GM19023 (cell line): Measurements from ENCODE around the gene USP15.
"Not testable (repeated sequence)": the region's sequence is repeated elsewhere in the genome, so short reads cannot be mapped to it uniquely, and the experiment has no call there.

Experiments used
- ATAC-seq: cut with Tn5 transposase; IDR thresholded peaks from one replicate; pipeline ENCODE4 v1.9.1; 2021; ENCODE audit warnings: mild to moderate bottlenecking, moderate library complexity; ENCODE audit not compliant: unreplicated experiment

USP15 gene

DNA sequence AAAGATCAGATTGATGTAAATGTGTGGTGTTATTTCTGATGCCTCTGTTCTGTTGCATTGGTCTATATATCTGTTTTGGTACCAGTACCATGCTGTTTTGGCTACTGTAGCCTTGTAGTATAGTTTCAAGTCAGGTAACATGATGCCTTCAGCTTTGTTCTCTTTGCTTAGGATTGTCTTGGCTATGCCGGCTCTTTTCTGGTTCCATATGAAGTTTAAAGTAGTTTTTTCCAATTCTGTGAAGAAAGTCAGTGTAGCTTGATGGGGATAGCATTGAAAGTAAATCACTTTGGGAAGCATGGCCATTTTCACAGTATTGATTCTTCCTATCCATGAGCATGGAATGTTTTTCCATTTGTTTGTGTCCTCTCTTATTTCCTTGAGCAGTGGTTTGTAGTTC lies 105.6 kb downstream of the USP15 start:
- not testable (repeated sequence) for ATAC-seq

DNA sequence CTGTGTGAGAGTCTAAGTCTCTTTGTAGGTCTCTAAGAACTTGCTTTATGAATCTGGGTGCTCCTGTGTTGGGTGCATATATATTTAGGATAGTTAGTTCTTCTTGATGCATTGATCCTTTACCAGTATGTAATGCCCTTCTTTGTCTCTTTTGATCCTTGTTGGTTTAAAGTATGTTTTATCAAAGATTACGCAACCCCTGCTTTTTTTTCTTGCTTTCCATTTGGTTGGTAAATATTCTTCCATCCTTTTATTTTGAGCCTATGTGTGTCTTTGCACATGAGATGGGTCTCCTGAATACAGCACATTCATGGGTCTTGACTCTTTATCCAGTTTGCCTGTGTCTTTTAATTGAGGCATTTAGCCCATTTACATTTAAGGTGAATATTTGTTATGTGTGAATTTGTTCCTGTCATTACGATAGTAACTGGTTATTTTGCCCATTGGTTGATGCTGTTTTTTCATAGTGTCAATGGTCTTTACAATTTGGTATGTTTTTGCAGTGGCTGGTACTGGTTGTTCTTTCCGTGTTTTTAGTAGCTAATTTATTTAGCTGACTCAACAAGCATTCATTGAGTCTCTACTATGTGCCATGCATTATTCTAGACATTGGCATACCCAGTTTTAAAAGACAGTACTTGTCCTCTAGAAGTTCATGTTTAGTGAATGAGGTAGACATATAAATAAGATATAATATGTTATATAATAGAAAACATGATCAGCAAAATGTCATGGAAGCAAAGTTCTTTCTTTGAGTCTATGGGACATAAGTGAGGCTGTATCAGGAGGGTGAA lies 108.4 kb downstream of the USP15 start:
- ATAC-seq, result not testable (repeated sequence)

- ATAC-seq, result no peak
Measured at GRCh38 chr12:62370189-62370588, 110.0 kb downstream of the USP15 start.

GRCh38 chr12:62371661-62372060 lies 111.5 kb downstream of the USP15 start:
- ATAC-seq, result no peak

GRCh38 chr12:62372134-62372533 lies 111.9 kb downstream of the USP15 start:
- ATAC-seq, result no peak

DNA sequence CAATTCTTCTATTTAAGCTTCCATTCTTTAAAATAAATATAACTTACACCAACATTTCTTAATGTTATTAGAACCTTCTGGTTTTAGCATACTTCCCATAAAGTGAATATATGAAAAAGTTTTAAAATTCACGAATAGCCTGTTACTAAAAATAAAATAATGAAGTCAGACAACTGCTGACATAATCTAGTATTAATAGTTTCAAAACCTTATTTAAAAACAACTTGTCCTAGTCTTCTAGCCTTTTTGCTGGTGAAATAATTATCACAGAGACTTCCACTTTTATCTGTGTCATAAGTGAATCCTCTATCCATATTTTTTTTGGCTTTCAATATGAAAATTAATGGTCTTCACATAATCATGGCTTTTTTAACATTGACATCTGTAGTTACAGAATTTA lies 112.6 kb downstream of the USP15 start:
- ATAC-seq, result no peak

DNA sequence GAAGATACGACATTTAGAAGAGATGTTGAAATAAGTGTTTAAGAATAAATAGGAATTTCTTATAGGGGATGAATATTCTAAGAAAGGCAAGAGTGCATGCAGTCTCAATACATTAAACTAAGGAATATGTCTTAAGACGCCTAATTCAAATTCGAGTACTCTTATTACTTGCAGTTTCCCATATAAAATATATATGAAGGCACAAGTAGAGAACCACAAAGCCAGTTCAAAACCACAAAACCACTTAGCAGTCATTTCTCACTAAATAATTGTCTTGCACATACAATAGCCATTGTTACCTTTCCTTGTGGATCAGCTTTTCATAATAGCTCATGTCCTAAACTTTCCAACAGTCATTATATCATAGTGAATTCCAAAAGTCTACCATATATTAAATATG lies 115.4 kb downstream of the USP15 start:
- no peak for ATAC-seq

DNA sequence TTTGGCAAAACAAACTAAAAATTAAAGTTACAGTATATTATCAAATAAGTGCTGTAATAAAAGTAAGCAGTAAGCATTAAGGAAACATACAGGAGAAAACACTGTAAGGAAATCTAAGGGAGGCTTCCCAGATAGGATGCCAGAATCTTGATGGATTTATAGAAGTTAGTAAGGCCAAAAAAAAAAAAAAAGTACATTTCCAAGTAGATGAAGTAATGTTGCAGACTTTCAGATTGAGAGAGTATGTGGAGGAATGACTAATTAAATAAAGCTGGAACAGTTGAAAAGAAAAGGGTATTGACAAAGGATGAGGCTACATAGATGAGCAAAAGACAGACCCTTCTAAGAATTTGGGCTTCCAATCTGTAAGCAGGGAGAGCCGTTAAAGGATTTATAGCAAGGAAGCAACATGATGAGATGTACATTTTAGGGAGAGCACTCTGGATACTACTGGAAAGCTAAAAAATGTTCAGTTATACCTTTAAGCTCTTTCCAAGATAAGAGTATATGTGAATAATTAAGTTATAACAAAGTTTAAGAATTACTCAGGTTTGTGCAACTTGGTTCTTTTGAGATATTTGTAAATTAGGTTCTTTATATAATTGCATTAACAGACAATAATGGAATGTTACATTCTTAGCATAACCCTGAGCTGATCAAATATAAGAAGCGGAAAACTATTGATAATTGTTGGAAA lies 119.0 kb downstream of the USP15 start:
- no peak for ATAC-seq

DNA sequence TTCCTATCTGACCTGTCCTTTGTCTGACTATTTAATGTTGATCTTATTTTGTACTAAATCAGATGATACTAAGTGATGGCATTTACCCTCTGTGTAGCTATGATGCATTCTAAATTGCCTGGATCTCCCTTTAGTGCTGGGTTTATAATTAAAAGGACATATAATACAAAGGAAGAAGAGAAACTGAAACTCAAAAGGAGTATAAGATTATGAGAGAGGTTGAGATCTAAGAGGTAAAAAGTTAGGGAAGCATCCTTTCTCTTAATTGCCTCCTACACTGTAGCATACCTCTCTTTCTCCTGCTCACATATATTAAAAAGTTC lies 119.5 kb downstream of the USP15 start:
- ATAC-seq, result no peak

DNA sequence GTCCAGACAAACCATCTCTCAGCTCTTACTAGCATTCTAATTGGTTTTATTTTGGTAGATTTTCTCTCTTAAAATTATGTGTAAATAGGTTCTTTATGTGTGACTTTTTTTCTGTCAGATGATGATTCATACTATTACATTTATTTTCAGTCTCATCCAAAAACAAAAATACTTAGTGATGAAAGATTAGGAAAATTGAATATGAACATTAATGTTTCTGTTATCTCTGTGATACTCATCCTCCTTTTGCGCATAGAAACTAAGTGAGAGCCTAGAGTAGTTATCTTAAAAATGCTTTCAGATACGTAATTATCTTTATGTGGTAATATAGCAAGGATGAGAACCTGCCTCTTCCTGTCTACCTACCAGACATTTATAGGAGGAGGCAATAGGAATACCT lies 122.3 kb downstream of the USP15 start:
- no peak for ATAC-seq

DNA sequence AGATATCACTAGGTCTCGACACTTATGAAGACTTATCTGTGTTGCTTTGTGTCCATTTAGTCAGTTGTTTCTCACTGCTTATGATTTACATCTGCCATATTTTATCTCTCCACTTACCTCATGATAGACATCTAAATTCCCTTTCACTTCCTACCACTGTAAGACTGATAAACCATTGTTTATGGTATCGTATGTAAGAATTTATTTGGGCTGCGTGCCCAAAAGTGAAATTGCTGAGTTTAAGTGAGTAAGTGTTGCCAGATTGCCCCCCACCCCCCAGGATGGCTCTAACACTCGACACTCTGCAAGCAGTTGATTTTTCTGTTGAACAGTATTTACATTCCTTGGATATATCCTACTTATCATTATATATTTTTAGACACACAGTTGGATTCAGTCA lies 136.5 kb downstream of the USP15 start:
- no peak for ATAC-seq

DNA sequence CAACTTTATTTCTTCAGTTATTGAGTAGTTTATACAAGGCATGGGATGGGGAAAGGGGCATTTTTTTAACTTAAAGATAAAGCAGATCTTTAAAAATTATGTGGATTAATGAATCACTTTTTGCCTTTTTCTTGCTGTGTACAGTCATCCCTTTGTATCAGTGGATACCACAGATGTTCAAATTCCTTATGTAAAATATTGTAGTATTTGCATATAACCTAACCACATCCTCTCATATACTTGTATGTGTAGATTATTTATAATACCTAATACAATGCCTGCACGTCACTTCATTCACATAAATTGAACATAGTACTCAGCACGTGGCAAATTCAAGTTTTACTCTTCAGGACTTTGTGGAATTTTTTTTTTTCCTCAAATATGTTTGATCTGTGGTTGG lies 139.9 kb downstream of the USP15 start:
- ATAC-seq, result no peak

GRCh38 chr12:62401631-62402030 lies 141.4 kb downstream of the USP15 start:
- ATAC-seq, result no peak

- ATAC-seq, result no peak
Measured at GRCh38 chr12:62403031-62403430, 142.8 kb downstream of the USP15 start.

GRCh38 chr12:62407587-62407986 lies 147.4 kb downstream of the USP15 start:
- ATAC-seq, result no peak

DNA sequence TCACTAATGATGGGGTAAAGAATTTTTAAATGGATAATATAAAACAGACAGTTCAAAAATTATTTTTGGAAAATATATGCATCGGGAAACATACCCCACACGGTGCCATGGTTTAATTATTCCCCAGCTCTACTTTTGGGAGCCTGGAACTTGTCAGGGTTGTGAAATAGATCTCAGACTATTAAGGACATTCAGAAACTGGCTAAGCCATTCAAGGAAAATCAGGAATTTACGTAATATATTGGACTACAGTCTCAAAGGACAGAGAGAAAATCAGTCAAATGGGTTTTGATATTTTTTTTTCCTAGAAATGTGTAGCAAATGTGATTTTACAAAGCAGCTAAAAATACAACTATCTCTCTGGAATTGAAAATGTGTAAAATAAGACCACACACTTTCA lies 148.9 kb downstream of the USP15 start:
- ATAC-seq, result no peak

DNA sequence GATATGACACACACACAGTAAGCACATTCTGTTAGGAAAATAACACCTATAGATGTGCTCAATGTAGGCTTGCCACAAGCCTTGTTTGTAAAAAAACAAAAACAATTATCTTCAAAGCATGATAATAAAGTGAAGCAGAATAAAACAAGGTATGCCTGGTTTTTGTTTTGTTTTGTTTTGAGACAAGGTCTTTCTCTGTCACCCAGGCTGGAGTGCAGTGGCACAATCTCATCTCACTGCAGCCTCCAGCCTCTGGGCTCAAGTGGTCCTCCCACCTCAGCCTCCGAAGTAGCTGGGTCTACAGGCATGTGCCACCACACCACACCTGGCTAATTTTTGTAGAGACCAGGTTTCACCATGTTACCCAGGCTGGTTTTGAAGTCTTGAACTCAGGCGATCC lies 154.0 kb downstream of the USP15 start:
- no peak for ATAC-seq

DNA sequence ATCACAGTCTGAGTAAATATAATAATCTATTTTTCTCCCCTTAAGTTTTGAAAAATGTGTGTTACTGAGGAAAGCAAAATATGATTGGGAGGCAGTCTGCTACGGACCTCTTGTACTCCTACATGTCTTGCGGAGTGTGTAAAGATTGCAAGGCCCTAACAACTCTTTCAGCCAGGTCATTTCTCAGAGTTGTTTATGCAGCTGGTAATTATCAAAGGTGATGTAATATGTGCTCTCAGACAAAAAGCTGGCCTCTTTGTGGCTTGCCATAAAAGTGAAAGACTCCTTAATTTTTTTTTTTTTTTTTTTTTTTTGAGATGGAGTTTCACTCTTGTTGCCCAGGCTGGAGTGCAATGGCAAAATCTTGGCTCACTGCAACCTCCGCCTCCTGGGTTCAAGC lies 165.9 kb downstream of the USP15 start:
- ATAC-seq, result no peak

- no peak for ATAC-seq
Measured at GRCh38 chr12:62429457-62429856, 169.3 kb downstream of the USP15 start.

DNA sequence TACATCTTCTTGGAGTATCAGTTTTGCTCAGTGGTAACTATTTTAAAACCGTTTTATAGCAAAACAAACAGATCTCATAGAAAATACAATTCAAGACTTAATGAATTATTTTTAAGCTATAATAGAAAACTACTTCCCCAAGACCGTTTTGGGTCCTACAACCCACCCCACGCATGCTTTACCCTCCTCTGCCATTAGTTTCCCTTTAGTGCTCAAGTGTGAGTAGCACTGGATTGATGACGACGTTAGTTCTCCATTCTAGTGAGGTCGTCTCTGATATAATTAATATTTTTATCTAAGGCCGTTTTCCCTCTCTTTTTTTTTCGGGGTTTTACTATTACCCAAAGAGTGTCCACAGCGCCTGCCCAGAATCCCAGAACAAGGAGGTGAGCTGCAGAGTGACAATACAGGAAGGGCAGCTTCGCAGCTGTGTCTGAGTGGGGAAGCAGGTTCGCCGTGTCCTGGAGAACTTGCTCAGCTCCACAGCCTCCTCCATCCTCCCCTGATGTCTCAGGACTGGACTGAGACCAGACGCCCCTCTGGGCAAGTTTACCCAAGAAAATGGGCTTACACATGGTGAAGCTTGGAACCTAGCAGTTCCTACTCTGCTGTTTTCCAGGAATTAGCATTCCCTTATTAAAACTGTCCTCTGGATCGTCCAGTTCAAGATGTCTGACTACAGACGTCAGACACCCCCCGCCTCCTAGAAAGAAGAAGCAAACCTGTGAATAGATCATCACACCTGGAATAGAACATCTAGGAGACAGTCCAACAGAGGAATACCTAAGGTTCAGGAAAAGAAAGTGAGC lies 174.5 kb downstream of the USP15 start:
- no peak for ATAC-seq

DNA sequence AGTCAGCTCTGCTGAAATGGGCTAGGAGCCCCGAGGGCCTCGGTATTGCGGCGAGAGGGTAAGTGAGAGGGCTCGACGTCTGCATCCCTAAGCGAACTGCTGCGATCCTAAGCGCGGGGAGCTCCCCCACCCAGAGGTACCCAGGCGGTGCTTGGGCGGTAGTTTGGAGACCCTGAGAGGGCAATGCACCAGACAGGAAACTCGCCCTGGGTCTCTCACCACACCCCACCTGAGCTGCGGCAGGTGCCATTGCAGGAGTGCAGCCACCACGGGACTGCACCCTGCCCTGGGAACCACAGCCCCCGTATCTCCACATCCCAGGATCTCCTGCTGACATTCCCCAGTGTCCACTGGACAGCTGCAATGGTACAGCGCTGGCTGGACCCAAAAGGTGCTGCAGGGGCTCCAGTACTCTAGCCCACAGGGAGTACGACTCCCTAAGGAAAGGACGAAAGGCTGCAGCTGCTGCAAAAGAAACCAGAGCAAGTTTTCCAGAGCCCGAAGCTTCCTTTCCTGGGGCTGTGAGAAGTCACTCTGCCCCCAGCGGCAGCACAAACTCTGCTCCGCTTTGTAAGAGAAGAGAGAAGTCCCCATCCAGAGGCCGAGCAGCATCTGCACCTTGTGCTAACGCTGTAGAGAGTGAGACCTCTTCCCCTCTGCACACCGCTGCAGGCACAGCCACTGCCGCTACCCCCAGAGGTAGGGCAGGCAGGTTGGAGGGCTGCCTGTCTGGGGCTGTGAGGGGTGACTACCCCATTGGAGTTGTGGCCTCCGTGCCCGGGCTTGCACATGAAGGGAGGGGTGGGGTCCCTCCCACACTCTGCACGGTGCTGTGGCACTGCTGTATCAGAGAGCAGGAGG lies 175.3 kb downstream of the USP15 start:
- peak; percentile 77 for ATAC-seq
